ENCODE measurements around the gene GPR39.

GPR39 gene

GRCh38 chr2:132586835-132587234 is 170.2 kb downstream of the GPR39 start:
- H3F3A ChIP-seq (ENCODE audit: insufficient read depth): no peaks in the 10 kb centered on the region
- no peak overlapping the region for H3K4me2 ChIP-seq (ENCODE audit: low read depth, low read length, poor library complexity, severe bottlenecking)
- no peaks in the 10 kb centered on the region for H3K36me3 ChIP-seq (ENCODE audit: low read length)
- no peaks in the 10 kb centered on the region for H3K9me3 ChIP-seq (ENCODE audit: insufficient read depth, low read length)
- H3K27ac ChIP-seq (ENCODE audit: low read depth, low read length): no peak overlapping the region
- TF ChIP-seq CTCF (IDR thresholded peaks at IDR 0.05; ENCODE audit: insufficient read depth, low read length, poor library complexity, severe bottlenecking): no peak
- no peak for TF ChIP-seq EZH2phosphoT487 (conservative IDR thresholded peaks at IDR 0.05; ENCODE audit: low read length)
- H3K9me2 ChIP-seq (replicated peaks; ENCODE audit: insufficient read depth, low read length): no peaks in the 10 kb centered on the region
- H3K27me3 ChIP-seq (ENCODE audit: low read length): no peaks in the 10 kb centered on the region
- H4K20me1 ChIP-seq (ENCODE audit: low read depth, low read length): no peaks in the 10 kb centered on the region
- H3K79me2 ChIP-seq (ENCODE audit: insufficient read depth, low read length): no peaks in the 10 kb centered on the region
- no peak overlapping the region for H3K9ac ChIP-seq (ENCODE audit: low read length)
- H3K4me3 ChIP-seq (ENCODE audit: insufficient read depth, low read length, poor library complexity, severe bottlenecking): no peak overlapping the region
- H2AFZ ChIP-seq (ENCODE audit: low read depth, low read length, severe bottlenecking): no peak overlapping the region

GRCh38 chr2:132588576-132588975 is 172.0 kb downstream of the GPR39 start:
- H3K79me2 ChIP-seq (ENCODE audit: insufficient read depth, low read length): no peaks in the 10 kb centered on the region
- no peak overlapping the region for H2AFZ ChIP-seq (ENCODE audit: low read depth, low read length, severe bottlenecking)
- TF ChIP-seq CTCF (IDR thresholded peaks at IDR 0.05; ENCODE audit: insufficient read depth, low read length, poor library complexity, severe bottlenecking): no peak
- TF ChIP-seq EZH2phosphoT487 (conservative IDR thresholded peaks at IDR 0.05; ENCODE audit: low read length): no peak
- no peak overlapping the region for H3K4me3 ChIP-seq (ENCODE audit: insufficient read depth, low read length, poor library complexity, severe bottlenecking)
- H3K27ac ChIP-seq (ENCODE audit: low read depth, low read length): no peak overlapping the region
- no peak overlapping the region for H3K9ac ChIP-seq (ENCODE audit: low read length)
- no peaks in the 10 kb centered on the region for H3K9me2 ChIP-seq (replicated peaks; ENCODE audit: insufficient read depth, low read length)
- H4K20me1 ChIP-seq (ENCODE audit: low read depth, low read length): no peaks in the 10 kb centered on the region
- H3F3A ChIP-seq (ENCODE audit: insufficient read depth): no peaks in the 10 kb centered on the region
- H3K9me3 ChIP-seq (ENCODE audit: insufficient read depth, low read length): no peaks in the 10 kb centered on the region
- no peaks in the 10 kb centered on the region for H3K36me3 ChIP-seq (ENCODE audit: low read length)
- H3K4me2 ChIP-seq (ENCODE audit: low read depth, low read length, poor library complexity, severe bottlenecking): no peak overlapping the region
- H3K27me3 ChIP-seq (ENCODE audit: low read length): no peaks in the 10 kb centered on the region

GRCh38 chr2:132589111-132589830 is 172.7 kb downstream of the GPR39 start:
- Histone ChIP-seq H2AFZ (ENCODE audit: low read depth, low read length, severe bottlenecking) (no peak overlapping the region), H3F3A (ENCODE audit: insufficient read depth) (no peaks in the 10 kb centered on the region), H3K4me2 (ENCODE audit: low read depth, low read length, poor library complexity, severe bottlenecking) (no peak overlapping the region), H3K9me3 (ENCODE audit: insufficient read depth, low read length) (no peaks in the 10 kb centered on the region), H3K4me3 (ENCODE audit: insufficient read depth, low read length, poor library complexity, severe bottlenecking) (no peak overlapping the region), H3K9me2 (replicated peaks; ENCODE audit: insufficient read depth, low read length) (no peaks in the 10 kb centered on the region), H3K9ac (ENCODE audit: low read length) (no peak overlapping the region), H4K20me1 (ENCODE audit: low read depth, low read length) (no peaks in the 10 kb centered on the region), H3K36me3 (ENCODE audit: low read length) (no peaks in the 10 kb centered on the region), H3K79me2 (ENCODE audit: insufficient read depth, low read length) (no peaks in the 10 kb centered on the region), H3K27me3 (ENCODE audit: low read length) (no peaks in the 10 kb centered on the region), H3K27ac (ENCODE audit: low read depth, low read length) (no peak overlapping the region)
- TF ChIP-seq EZH2phosphoT487 (conservative IDR thresholded peaks at IDR 0.05; ENCODE audit: low read length) (no peak), CTCF (IDR thresholded peaks at IDR 0.05; ENCODE audit: insufficient read depth, low read length, poor library complexity, severe bottlenecking) (no peak)
